ENCODE data around the gene ZBTB3. TPM values are rescaled to one million over a fixed set of nuclear protein-coding genes. Genes with fewer than 3 reads are reported as not detected.
A peak's percentile ranks its signal among the peaks of the same experiment; 100 is the strongest.
"Not testable (repeated sequence)": the region's sequence is repeated elsewhere in the genome, so short reads cannot be mapped to it uniquely, and the experiment has no call there.

ZBTB3 gene
- total RNA-seq, 2 donors from 2014 or later, result 7.4 to 9.1 TPM

- DNase-seq (no peak), ATAC-seq (no peak)
- peak overlapping the region; percentile 87 for H3K27ac Mint-ChIP-seq
- peaks cover 7% of the 10 kb centered on the region for H3K4me1 Mint-ChIP-seq
- no peaks in the 10 kb centered on the region for H3K9me3 ChIP-seq (ENCODE audit: control insufficient read depth, low read length, poor library complexity, severe bottlenecking)
- peaks cover 5% of the 10 kb centered on the region for H3K36me3 Mint-ChIP-seq (ENCODE audit: low read depth)
- H3K27me3 Mint-ChIP-seq, result no peaks in the 10 kb centered on the region
- H3K4me3 Mint-ChIP-seq, result no peak overlapping the region
Measured at GRCh38 chr11:62778441-62778840, 24.5 kb upstream of the ZBTB3 start.

GRCh38 chr11:62777389-62777788, 23.4 kb upstream of the ZBTB3 start:
- ATAC-seq (peak; percentile 32), DNase-seq (no peak)
- no peaks in the 10 kb centered on the region for H3K27me3 Mint-ChIP-seq
- H3K36me3 Mint-ChIP-seq (ENCODE audit: low read depth), result peaks cover 5% of the 10 kb centered on the region
- H3K4me1 Mint-ChIP-seq, result peaks cover 7% of the 10 kb centered on the region
- H3K4me3 Mint-ChIP-seq, result peak overlapping the region; percentile 66
- H3K9me3 ChIP-seq (ENCODE audit: control insufficient read depth, low read length, poor library complexity, severe bottlenecking), result no peaks in the 10 kb centered on the region
- peak overlapping the region; percentile 87 for H3K27ac Mint-ChIP-seq

GRCh38 chr11:62775646-62776045, 21.7 kb upstream of the ZBTB3 start:
- Mint-ChIP-seq H3K27me3 (no peaks in the 10 kb centered on the region), H3K4me3 (no peak overlapping the region), H3K4me1 (peaks cover 20% of the 10 kb centered on the region), H3K27ac (peak overlapping the region; percentile 37), H3K36me3 (ENCODE audit: low read depth) (peaks cover 5% of the 10 kb centered on the region)
- no peaks in the 10 kb centered on the region for H3K9me3 ChIP-seq (ENCODE audit: control insufficient read depth, low read length, poor library complexity, severe bottlenecking)
- no peak for ATAC-seq
- DNase-seq, result no peak

- Mint-ChIP-seq H3K4me1 (peaks cover 27% of the 10 kb centered on the region), H3K27me3 (no peaks in the 10 kb centered on the region), H3K27ac (no peak overlapping the region), H3K4me3 (no peak overlapping the region), H3K36me3 (ENCODE audit: low read depth) (peaks cover 5% of the 10 kb centered on the region)
- DNase-seq (no peak), ATAC-seq (no peak)
- H3K9me3 ChIP-seq (ENCODE audit: control insufficient read depth, low read length, poor library complexity, severe bottlenecking), result no peaks in the 10 kb centered on the region
Measured at GRCh38 chr11:62774407-62774806, 20.4 kb upstream of the ZBTB3 start.

DNA sequence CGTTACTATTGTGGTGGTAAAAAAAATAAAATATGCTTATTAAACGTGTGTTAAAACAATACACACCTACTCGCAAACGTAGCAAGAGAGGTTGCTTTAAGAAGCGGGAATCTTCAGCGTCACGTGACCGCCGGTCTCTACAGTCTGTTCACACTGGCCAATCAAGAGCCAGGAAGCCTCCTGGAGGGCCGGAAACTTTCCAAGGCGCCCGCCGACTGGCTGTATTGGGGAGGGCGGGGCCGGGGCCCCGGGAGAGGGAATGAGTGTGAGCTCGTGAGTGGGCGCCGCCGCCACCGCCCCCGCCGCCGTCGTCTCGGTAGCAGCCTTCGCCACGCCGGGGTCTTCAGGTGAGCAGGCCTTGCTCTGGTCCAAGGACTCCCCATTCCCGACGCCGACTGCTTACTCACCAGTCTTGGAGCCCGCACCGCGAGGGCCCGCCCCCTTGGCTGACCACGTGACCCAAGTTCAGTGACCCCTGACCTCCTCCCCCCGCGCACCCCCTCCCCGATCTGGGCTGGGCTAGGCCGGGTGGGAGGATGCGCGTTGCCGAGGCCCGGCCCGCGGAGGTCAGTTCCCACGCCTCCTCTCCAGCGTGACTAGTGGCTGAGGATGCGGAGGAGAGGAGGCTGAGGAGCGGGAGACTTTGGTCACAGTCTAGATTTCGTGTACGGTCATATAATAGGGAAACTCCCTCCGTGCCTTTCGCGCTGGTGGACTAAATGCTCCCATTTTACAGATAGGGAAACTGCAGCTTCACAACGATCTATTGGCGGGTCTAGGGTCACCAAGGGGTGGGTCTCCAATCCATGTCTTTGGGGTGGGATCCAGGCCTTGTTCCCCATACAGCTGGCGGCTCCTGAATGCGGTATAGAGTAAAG, 17.4 kb upstream of the ZBTB3 start, which contains the start of gene TAF6L:
Gene TAF6L, plus strand, starts transcription at position 253 of the 878 bp plus-strand sequence. CDS start 4,388 bp downstream, outside the sequence.
- Mint-ChIP-seq H3K27me3 (no peaks in the 10 kb centered on the region), H3K36me3 (ENCODE audit: low read depth) (no peaks in the 10 kb centered on the region), H3K27ac (peak within 1 kb of the TSS; percentile 94), H3K4me3 (peak within 1 kb of the TSS; percentile 94), H3K4me1 (peaks cover 19% of the 10 kb centered on the region)
- peak; percentile 80 to 87 (median 86) for DNase-seq
- ATAC-seq, result peak; percentile 89
- H3K9me3 ChIP-seq (ENCODE audit: control insufficient read depth, low read length, poor library complexity, severe bottlenecking), result no peaks in the 10 kb centered on the region

DNA sequence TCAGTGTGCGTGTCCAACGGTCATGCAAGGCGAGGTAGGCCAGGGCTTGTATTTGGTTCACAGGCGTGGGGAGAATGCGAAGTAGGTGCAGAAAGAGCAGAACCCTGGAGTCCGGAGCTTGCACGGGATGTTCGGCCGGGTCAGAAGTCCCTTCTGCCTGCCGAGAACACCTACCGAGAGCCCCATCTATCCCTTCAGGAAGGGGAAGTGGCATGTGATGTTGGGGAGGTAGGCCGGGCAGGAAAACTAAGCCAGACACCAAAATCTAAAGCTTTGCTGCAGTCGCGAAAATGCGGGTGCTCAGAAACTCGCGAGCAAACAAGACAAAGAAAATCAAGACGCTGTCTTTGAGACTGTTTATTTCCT, 16.8 kb upstream of the ZBTB3 start:
- H3K4me3 Mint-ChIP-seq, result peak overlapping the region; percentile 94
- H3K27me3 Mint-ChIP-seq, result no peaks in the 10 kb centered on the region
- peak; percentile 3 for ATAC-seq
- H3K27ac Mint-ChIP-seq, result peak overlapping the region; percentile 94
- DNase-seq, result no peak
- H3K4me1 Mint-ChIP-seq, result peaks cover 19% of the 10 kb centered on the region
- no peaks in the 10 kb centered on the region for H3K36me3 Mint-ChIP-seq (ENCODE audit: low read depth)
- H3K9me3 ChIP-seq (ENCODE audit: control insufficient read depth, low read length, poor library complexity, severe bottlenecking), result no peaks in the 10 kb centered on the region

GRCh38 chr11:62760867-62761227, 6.9 kb upstream of the ZBTB3 start:
- peaks cover 11% of the 10 kb centered on the region for H3K4me1 Mint-ChIP-seq
- H3K36me3 Mint-ChIP-seq (ENCODE audit: low read depth); ATAC-seq; H3K27me3 Mint-ChIP-seq; H3K9me3 ChIP-seq (ENCODE audit: control insufficient read depth, low read length, poor library complexity, severe bottlenecking); DNase-seq: not testable (repeated sequence)
- H3K27ac Mint-ChIP-seq, result peak overlapping the region; percentile 88
- peak overlapping the region; percentile 95 for H3K4me3 Mint-ChIP-seq

- Mint-ChIP-seq H3K27me3 (no peaks in the 10 kb centered on the region), H3K4me1 (peaks cover 16% of the 10 kb centered on the region), H3K36me3 (ENCODE audit: low read depth) (no peaks in the 10 kb centered on the region), H3K4me3 (no peak overlapping the region), H3K27ac (no peak overlapping the region)
- H3K9me3 ChIP-seq (ENCODE audit: control insufficient read depth, low read length, poor library complexity, severe bottlenecking), result no peaks in the 10 kb centered on the region
- no peak for ATAC-seq
- DNase-seq, result no peak
Measured at GRCh38 chr11:62757846-62758788, 4.2 kb upstream of the ZBTB3 start.

DNA sequence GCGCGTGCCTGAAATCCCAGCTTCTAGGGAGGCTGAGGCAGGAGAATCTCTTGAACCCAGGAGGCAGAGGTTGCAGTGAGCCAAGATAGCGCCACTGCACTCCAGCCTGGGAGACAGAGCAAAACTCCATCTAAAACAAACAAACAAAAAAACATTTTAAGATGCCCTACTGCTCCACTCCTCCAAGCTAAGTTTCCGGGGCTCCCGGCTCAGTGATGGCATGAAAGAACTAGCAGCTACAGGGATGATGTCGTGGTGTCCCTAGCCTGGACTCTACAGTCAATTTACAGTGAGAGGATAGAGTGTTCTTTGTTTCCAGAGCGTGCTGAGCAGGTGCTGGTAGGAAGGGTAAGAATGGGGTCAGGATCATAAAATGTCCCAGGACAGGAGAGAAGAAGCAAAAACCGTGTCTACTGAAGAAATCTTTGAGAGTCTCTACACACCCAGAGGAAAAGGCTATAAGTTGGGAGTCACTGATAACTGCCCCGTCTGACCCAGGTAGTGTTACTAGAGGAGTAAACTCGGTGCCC, 1.2 kb upstream of the ZBTB3 start:
- DNase-seq, result no peak
- Mint-ChIP-seq H3K4me3 (peak overlapping the region; percentile 21), H3K27ac (peak overlapping the region; percentile 94), H3K4me1 (peaks cover 6% of the 10 kb centered on the region), H3K27me3 (no peaks in the 10 kb centered on the region), H3K36me3 (ENCODE audit: low read depth) (no peaks in the 10 kb centered on the region)
- H3K9me3 ChIP-seq (ENCODE audit: control insufficient read depth, low read length, poor library complexity, severe bottlenecking), result no peaks in the 10 kb centered on the region
- no peak for ATAC-seq

GRCh38 chr11:62752994-62753735, 795 bp downstream of the ZBTB3 start:
- no peaks in the 10 kb centered on the region for H3K27me3 Mint-ChIP-seq
- ATAC-seq (no peak), DNase-seq (no peak)

DNA sequence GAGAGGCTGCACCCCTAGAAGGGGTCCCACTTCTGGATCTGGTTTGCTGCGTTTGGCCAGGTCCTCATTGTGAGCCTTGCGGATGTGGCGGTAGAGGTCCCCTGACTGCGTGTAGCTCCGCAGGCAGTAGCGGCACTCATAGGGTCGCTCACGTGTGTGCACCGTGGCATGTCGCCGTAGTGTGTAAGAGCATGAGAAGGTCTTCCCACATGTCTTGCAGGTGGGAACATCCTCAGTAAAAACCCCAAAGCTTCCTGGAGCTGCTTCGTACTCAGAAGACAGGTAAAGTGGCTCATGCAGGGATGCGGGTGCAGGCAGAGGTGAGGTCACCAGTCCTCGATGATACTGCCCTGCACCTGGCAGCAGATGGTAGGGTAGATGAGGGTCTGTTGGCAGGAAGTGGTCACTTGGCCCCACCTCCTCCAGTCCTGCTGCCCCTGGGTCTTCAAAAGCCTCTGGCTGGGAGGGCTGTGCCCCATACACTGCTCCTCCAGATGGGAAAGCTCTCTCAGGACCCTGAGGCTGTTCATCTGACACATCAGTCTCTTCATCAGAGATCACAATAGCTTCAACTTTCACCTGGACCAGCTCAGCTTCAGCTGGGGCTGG, 1.7 kb downstream of the ZBTB3 start:
- Mint-ChIP-seq H3K27ac (no peak overlapping the region), H3K4me3 (no peak overlapping the region), H3K36me3 (ENCODE audit: low read depth) (no peaks in the 10 kb centered on the region), H3K27me3 (no peaks in the 10 kb centered on the region), H3K4me1 (peaks cover 13% of the 10 kb centered on the region)
- no peaks in the 10 kb centered on the region for H3K9me3 ChIP-seq (ENCODE audit: control insufficient read depth, low read length, poor library complexity, severe bottlenecking)
- ATAC-seq (no peak), DNase-seq (no peak)

More at GRCh38 chr11:62752994-62753735, 795 bp downstream of the ZBTB3 start:
- Mint-ChIP-seq H3K4me1 (peaks cover 13% of the 10 kb centered on the region), H3K36me3 (ENCODE audit: low read depth) (no peaks in the 10 kb centered on the region), H3K27ac (peak overlapping the region; percentile 94), H3K4me3 (peak overlapping the region; percentile 98)
- no peaks in the 10 kb centered on the region for H3K9me3 ChIP-seq (ENCODE audit: control insufficient read depth, low read length, poor library complexity, severe bottlenecking)

DNA sequence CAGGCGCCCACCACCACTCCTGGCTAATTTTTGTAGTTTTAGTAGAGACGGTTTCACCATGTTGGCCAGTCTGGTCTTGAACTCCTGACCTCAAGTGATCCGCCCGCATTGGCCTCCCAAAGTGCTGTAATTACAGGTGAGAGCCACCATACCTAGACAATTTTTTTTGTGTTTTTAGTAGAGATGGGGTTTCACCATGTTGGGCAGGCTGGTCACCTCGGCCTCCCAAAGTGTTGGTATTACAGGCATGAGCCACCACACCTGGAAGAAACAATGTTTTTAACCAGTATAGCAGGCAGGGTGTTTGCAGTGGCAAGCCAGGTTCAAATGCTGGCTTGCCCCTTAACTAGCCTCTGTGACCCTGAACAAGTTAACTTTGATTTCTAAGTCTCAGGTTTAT, 4.0 kb downstream of the ZBTB3 start:
- peaks cover 13% of the 10 kb centered on the region for H3K4me1 Mint-ChIP-seq
- H3K27me3 Mint-ChIP-seq; H3K4me3 Mint-ChIP-seq; H3K27ac Mint-ChIP-seq; H3K9me3 ChIP-seq (ENCODE audit: control insufficient read depth, low read length, poor library complexity, severe bottlenecking); H3K36me3 Mint-ChIP-seq (ENCODE audit: low read depth); ATAC-seq; DNase-seq: not testable (repeated sequence)

Measured in T-helper 17 cell (primary cell).